ENCODE data around the gene ACTR1A.

The ACTR1A gene

GRCh38 chr10:102450374-102451104 lies 52.0 kb downstream of the ACTR1A start:
- TF ChIP-seq CTCF (IDR thresholded peaks at IDR 0.05; ENCODE audit: low read length, missing control alignments): no peak
- peak overlapping the region; percentile 73 for H3K4me3 ChIP-seq (replicated peaks; ENCODE audit: low read depth, low read length)
- peak; percentile 77 for DNase-seq (ENCODE audit: low read depth)

GRCh38 chr10:102450124-102450373 lies 52.5 kb downstream of the ACTR1A start:
- no peak for DNase-seq (ENCODE audit: low read depth)
- no peak for TF ChIP-seq CTCF (IDR thresholded peaks at IDR 0.05; ENCODE audit: low read length, missing control alignments)
- H3K4me3 ChIP-seq (replicated peaks; ENCODE audit: low read depth, low read length): peak overlapping the region; percentile 73

- peak overlapping the region; percentile 73 for H3K4me3 ChIP-seq (replicated peaks; ENCODE audit: low read depth, low read length)
- DNase-seq (ENCODE audit: low read depth): peak; percentile 69
- no peak for TF ChIP-seq CTCF (IDR thresholded peaks at IDR 0.05; ENCODE audit: low read length, missing control alignments)
These were observed 53.0 kb downstream of the ACTR1A start for GRCh38 chr10:102449321-102450123.

GRCh38 chr10:102444851-102445250 lies 57.7 kb downstream of the ACTR1A start:
- TF ChIP-seq CTCF (IDR thresholded peaks at IDR 0.05; ENCODE audit: low read length, missing control alignments): no peak
- no peak for DNase-seq (ENCODE audit: low read depth)
- no peak overlapping the region for H3K4me3 ChIP-seq (replicated peaks; ENCODE audit: low read depth, low read length)

- DNase-seq (ENCODE audit: low read depth): no peak
- H3K4me3 ChIP-seq (replicated peaks; ENCODE audit: low read depth, low read length): no peak overlapping the region
- TF ChIP-seq CTCF (IDR thresholded peaks at IDR 0.05; ENCODE audit: low read length, missing control alignments): no peak
These were observed 64.1 kb downstream of the ACTR1A start for GRCh38 chr10:102438374-102438773.

- no peak for DNase-seq (ENCODE audit: low read depth)
- H3K4me3 ChIP-seq (replicated peaks; ENCODE audit: low read depth, low read length): peak overlapping the region; percentile 6
- no peak for TF ChIP-seq CTCF (IDR thresholded peaks at IDR 0.05; ENCODE audit: low read length, missing control alignments)
These were observed 65.0 kb downstream of the ACTR1A start for GRCh38 chr10:102437515-102437914.
